Lower leg skin (tissue), 3 donors: ENCODE data around the gene TNFAIP2.

Experiments used
- POLR2A ChIP-seq, 2 donors: fragments of 450-650 bp; IDR thresholded peaks; one replicate each; pipeline ENCODE4 v1.6.1; 2016 to 2017; ENCODE audit warnings: antibody characterized with exemption in 2 of 2, mild to moderate bottlenecking in 1 of 2, moderate library complexity in 1 of 2
- TF ChIP-seq, protein P1 (sequence below), 3 donors: fragments of 450-650 bp; IDR thresholded peaks; one replicate each; pipeline ENCODE4 v1.5.1; 2016; ENCODE audit warnings: antibody characterized with exemption in 3 of 3, mild to moderate bottlenecking in 3 of 3, moderate library complexity in 2 of 3

GRCh38 chr14:103105580-103106150 lies 17.6 kb upstream of the TNFAIP2 start:
- TF ChIP-seq, protein P1, sequence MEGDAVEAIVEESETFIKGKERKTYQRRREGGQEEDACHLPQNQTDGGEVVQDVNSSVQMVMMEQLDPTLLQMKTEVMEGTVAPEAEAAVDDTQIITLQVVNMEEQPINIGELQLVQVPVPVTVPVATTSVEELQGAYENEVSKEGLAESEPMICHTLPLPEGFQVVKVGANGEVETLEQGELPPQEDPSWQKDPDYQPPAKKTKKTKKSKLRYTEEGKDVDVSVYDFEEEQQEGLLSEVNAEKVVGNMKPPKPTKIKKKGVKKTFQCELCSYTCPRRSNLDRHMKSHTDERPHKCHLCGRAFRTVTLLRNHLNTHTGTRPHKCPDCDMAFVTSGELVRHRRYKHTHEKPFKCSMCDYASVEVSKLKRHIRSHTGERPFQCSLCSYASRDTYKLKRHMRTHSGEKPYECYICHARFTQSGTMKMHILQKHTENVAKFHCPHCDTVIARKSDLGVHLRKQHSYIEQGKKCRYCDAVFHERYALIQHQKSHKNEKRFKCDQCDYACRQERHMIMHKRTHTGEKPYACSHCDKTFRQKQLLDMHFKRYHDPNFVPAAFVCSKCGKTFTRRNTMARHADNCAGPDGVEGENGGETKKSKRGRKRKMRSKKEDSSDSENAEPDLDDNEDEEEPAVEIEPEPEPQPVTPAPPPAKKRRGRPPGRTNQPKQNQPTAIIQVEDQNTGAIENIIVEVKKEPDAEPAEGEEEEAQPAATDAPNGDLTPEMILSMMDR (IDR thresholded peaks at IDR 0.05): no peak
- no peak for TF ChIP-seq POLR2A (IDR thresholded peaks at IDR 0.05)
